ENCODE data around the gene CNTROB.

DNA sequence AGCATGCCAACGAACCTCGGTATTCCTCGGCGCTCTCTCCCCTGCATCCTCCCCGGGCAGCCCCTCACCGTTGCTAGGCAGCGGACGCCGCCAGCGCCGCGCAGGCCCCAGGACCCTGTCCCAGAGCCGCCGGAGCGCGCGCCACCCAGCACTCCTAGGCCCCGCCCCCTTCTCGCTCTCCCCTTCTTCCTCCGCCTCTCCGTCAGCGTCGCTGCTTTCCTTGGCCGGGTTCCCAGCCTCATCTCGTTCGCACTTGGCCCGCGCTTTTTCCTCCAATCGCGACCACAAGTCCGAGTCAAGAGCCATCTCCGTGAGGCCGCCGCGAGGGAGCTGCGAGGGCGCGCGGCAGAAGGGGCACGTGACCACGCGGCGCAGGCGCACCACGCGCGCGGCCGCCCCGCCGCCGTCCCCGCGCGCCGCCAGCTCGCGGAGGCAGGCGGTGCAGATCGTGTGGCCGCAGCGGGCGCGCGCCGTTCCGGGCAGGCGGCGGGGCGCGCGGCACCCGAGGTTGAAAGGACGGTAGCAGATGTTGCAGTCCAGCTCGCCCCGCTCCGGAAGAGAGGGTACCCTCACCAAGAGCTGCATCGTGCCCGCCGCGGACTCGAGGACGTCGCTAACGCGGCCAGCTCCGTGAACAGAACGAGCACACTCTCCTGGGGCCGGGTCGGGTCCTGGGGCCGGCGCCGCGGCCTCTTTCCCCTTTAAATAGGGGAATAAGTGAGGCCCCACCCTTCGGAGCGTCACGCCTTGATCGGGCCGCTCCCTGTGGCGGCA is 16.2 kb upstream of the CNTROB start, which contains the start of gene RNF227:
- TF ChIP-seq, protein P1, sequence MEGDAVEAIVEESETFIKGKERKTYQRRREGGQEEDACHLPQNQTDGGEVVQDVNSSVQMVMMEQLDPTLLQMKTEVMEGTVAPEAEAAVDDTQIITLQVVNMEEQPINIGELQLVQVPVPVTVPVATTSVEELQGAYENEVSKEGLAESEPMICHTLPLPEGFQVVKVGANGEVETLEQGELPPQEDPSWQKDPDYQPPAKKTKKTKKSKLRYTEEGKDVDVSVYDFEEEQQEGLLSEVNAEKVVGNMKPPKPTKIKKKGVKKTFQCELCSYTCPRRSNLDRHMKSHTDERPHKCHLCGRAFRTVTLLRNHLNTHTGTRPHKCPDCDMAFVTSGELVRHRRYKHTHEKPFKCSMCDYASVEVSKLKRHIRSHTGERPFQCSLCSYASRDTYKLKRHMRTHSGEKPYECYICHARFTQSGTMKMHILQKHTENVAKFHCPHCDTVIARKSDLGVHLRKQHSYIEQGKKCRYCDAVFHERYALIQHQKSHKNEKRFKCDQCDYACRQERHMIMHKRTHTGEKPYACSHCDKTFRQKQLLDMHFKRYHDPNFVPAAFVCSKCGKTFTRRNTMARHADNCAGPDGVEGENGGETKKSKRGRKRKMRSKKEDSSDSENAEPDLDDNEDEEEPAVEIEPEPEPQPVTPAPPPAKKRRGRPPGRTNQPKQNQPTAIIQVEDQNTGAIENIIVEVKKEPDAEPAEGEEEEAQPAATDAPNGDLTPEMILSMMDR (IDR thresholded peaks at IDR 0.05) = peak in 2 of 3 donors; percentile 6 to 19
- TF ChIP-seq POLR2A (IDR thresholded peaks at IDR 0.05) (peak; percentile 58), EP300 (IDR thresholded peaks at IDR 0.05) (no peak)
